ENCODE results near the gene CAVIN2. TPM values are rescaled to one million over a fixed set of nuclear protein-coding genes. Genes with fewer than 3 reads are reported as not detected.

The CAVIN2 gene
- total RNA-seq, 1 experiment from 2014 or later, result 0.07 TPM

GRCh38 chr2:191838526-191838925, 8.4 kb downstream of the CAVIN2 start:
- no peak for DNase-seq
- Histone ChIP-seq H3K27me3 (ENCODE audit: low read length) (no peaks in the 10 kb centered on the region), H3K27ac (ENCODE audit: low read length) (no peak overlapping the region), H3K9me3 (ENCODE audit: low read length) (no peaks in the 10 kb centered on the region), H3F3A (ENCODE audit: low read length, unreplicated experiment) (no peaks in the 10 kb centered on the region), H3K4me1 (ENCODE audit: insufficient read depth, low read length) (no peaks in the 10 kb centered on the region; the same call in 1 of the 2 replicates), H3K9me2 (replicated peaks; ENCODE audit: low read length) (no peaks in the 10 kb centered on the region), H3K4me2 (ENCODE audit: low read length) (no peak overlapping the region), H3K4me3 (ENCODE audit: low read length) (no peak overlapping the region), H2AFZ (ENCODE audit: low read length) (no peak overlapping the region), H3K36me3 (ENCODE audit: low read depth, low read length) (no peaks in the 10 kb centered on the region), H3K9ac (ENCODE audit: low read length) (no peak overlapping the region), H4K20me1 (ENCODE audit: low read length) (no peaks in the 10 kb centered on the region), H3K79me2 (ENCODE audit: low read length) (no peaks in the 10 kb centered on the region)
- no TSS peak for BruUV-seq (replicated peaks)
- TF ChIP-seq CTCF (conservative IDR thresholded peaks at IDR 0.05; ENCODE audit: low read depth, low read length) (no peak), EZH2phosphoT487 (IDR thresholded peaks at IDR 0.05; ENCODE audit: borderline replicate concordance, low read length) (no peak), EZH2 (IDR thresholded peaks at IDR 0.05; ENCODE audit: low read length, unreplicated experiment) (no peak)
- no peak for ATAC-seq
- ChIA-PET CTCF (no interaction called here), POLR2A (ENCODE audit: unreplicated experiment) (no interaction called here)
- intact Hi-C loops (cut with micrococcal nuclease), result no loop called here

- DNase-seq (no peak), ATAC-seq (no peak)
- H3K4me3 ChIP-seq (ENCODE audit: low read length), result no peak overlapping the region
- H3K9me2 ChIP-seq (replicated peaks; ENCODE audit: low read length), result no peaks in the 10 kb centered on the region
- H3K9ac ChIP-seq (ENCODE audit: low read length), result no peak overlapping the region
- H4K20me1 ChIP-seq (ENCODE audit: low read length), result no peaks in the 10 kb centered on the region
- no TSS peak for BruUV-seq (replicated peaks)
- H3K27ac ChIP-seq (ENCODE audit: low read length), result no peak overlapping the region
- H3K36me3 ChIP-seq (ENCODE audit: low read depth, low read length), result no peaks in the 10 kb centered on the region
- CTCF ChIA-PET, result interaction anchor here (0.7 to 0.8 kb wide), 2 partner anchors 21 to 32 kb away, joined by 3 read pairs; no protein-coding TSS in a partner anchor
- TF ChIP-seq EZH2 (IDR thresholded peaks at IDR 0.05; ENCODE audit: low read length, unreplicated experiment) (no peak), CTCF (conservative IDR thresholded peaks at IDR 0.05; ENCODE audit: low read depth, low read length) (no peak), EZH2phosphoT487 (IDR thresholded peaks at IDR 0.05; ENCODE audit: borderline replicate concordance, low read length) (no peak)
- no peaks in the 10 kb centered on the region for H3K27me3 ChIP-seq (ENCODE audit: low read length)
- no peaks in the 10 kb centered on the region for H3K9me3 ChIP-seq (ENCODE audit: low read length)
- H3K4me1 ChIP-seq (ENCODE audit: insufficient read depth, low read length), result no peaks in the 10 kb centered on the region; the same call in 1 of the 2 replicates
- POLR2A ChIA-PET (ENCODE audit: unreplicated experiment), result no interaction called here
- no peaks in the 10 kb centered on the region for H3F3A ChIP-seq (ENCODE audit: low read length, unreplicated experiment)
- no peaks in the 10 kb centered on the region for H3K79me2 ChIP-seq (ENCODE audit: low read length)
- intact Hi-C loops (cut with micrococcal nuclease), result no loop called here
- H2AFZ ChIP-seq (ENCODE audit: low read length), result no peak overlapping the region
- no peak overlapping the region for H3K4me2 ChIP-seq (ENCODE audit: low read length)
Observed at GRCh38 chr2:191836853-191837769, 9.8 kb downstream of the CAVIN2 start.

- Histone ChIP-seq H4K20me1 (ENCODE audit: low read length) (no peaks in the 10 kb centered on the region), H3K27ac (ENCODE audit: low read length) (no peak overlapping the region), H3K9ac (ENCODE audit: low read length) (no peak overlapping the region), H3K4me3 (ENCODE audit: low read length) (no peak overlapping the region), H3K9me2 (replicated peaks; ENCODE audit: low read length) (no peaks in the 10 kb centered on the region), H2AFZ (ENCODE audit: low read length) (no peak overlapping the region), H3K79me2 (ENCODE audit: low read length) (no peaks in the 10 kb centered on the region), H3K9me3 (ENCODE audit: low read length) (no peaks in the 10 kb centered on the region), H3K27me3 (ENCODE audit: low read length) (no peaks in the 10 kb centered on the region), H3K4me2 (ENCODE audit: low read length) (no peak overlapping the region), H3K36me3 (ENCODE audit: low read depth, low read length) (no peaks in the 10 kb centered on the region), H3F3A (ENCODE audit: low read length, unreplicated experiment) (no peaks in the 10 kb centered on the region), H3K4me1 (ENCODE audit: insufficient read depth, low read length) (no peaks in the 10 kb centered on the region; the same call in 1 of the 2 replicates)
- intact Hi-C loops (cut with micrococcal nuclease), result no loop called here
- DNase-seq, result no peak
- CTCF ChIA-PET, result interaction anchor here (0.8 kb wide), 1 partner anchor 32 kb away, joined by 3 read pairs; no protein-coding TSS in a partner anchor
- no peak for TF ChIP-seq EZH2 (IDR thresholded peaks at IDR 0.05; ENCODE audit: low read length, unreplicated experiment)
- no peak for TF ChIP-seq EZH2phosphoT487 (IDR thresholded peaks at IDR 0.05; ENCODE audit: borderline replicate concordance, low read length)
- TF ChIP-seq CTCF (conservative IDR thresholded peaks at IDR 0.05; ENCODE audit: low read depth, low read length), result no peak
- no peak for ATAC-seq
- BruUV-seq (replicated peaks), result no TSS peak
- POLR2A ChIA-PET (ENCODE audit: unreplicated experiment), result no interaction called here
Observed at GRCh38 chr2:191836471-191836852, 10.4 kb downstream of the CAVIN2 start.
